Measurements from ENCODE around the gene CLINT1.
"Not testable (repeated sequence)": the region's sequence is repeated elsewhere in the genome, so short reads cannot be mapped to it uniquely, and the experiment has no call there.

CLINT1 gene

DNA sequence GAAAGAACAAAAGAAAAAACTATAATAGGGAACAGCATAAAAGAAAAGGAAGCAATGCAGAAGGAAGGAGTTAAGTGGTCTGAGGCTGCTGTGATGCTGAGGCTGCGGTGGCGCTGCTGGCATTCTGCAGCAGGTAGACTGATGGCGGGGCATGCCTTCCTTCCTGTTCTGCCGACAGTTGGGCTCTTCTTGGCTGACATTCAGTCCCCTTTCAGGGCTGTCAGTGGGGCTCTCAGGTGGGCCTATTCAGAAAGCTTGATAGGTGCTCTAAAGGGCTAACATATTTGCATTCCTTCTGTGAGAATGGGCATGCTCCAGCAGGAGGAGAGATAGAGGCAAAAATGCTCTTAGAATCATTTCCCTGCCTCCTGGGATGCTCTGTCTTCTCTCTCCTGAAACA lies 5.1 kb upstream of the CLINT1 start:
- in situ Hi-C loops (cut with HindIII; ENCODE audit: low sequenced_read_pairs), result no loop called here

GRCh38 chr5:157862183-157862851 lies 3.4 kb upstream of the CLINT1 start:
- H3K4me3 ChIP-seq (ENCODE audit: low read depth, low read length), result no peak overlapping the region
- no peak for DNase-seq (ENCODE audit: low read depth)
- in situ Hi-C loops (cut with HindIII; ENCODE audit: low sequenced_read_pairs), result no loop called here
- TF ChIP-seq, protein P1, sequence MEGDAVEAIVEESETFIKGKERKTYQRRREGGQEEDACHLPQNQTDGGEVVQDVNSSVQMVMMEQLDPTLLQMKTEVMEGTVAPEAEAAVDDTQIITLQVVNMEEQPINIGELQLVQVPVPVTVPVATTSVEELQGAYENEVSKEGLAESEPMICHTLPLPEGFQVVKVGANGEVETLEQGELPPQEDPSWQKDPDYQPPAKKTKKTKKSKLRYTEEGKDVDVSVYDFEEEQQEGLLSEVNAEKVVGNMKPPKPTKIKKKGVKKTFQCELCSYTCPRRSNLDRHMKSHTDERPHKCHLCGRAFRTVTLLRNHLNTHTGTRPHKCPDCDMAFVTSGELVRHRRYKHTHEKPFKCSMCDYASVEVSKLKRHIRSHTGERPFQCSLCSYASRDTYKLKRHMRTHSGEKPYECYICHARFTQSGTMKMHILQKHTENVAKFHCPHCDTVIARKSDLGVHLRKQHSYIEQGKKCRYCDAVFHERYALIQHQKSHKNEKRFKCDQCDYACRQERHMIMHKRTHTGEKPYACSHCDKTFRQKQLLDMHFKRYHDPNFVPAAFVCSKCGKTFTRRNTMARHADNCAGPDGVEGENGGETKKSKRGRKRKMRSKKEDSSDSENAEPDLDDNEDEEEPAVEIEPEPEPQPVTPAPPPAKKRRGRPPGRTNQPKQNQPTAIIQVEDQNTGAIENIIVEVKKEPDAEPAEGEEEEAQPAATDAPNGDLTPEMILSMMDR (IDR thresholded peaks at IDR 0.05; ENCODE audit: low read depth, low read length, missing control alignments), result no peak

More for the DNA sequence above, 5.1 kb upstream of the CLINT1 start:
- TF ChIP-seq, protein P1 (IDR thresholded peaks at IDR 0.05; ENCODE audit: low read depth, low read length, missing control alignments), result no peak
- no peak for DNase-seq (ENCODE audit: low read depth)
- H3K4me3 ChIP-seq (ENCODE audit: low read depth, low read length), result no peak overlapping the region

- TF ChIP-seq, protein P1 (IDR thresholded peaks at IDR 0.05; ENCODE audit: low read depth, low read length, missing control alignments), result no peak
- no peak overlapping the region for H3K4me3 ChIP-seq (ENCODE audit: low read depth, low read length)
- no peak for DNase-seq (ENCODE audit: low read depth)
- in situ Hi-C loops (cut with HindIII; ENCODE audit: low sequenced_read_pairs), result no loop called here
Measured at GRCh38 chr5:157860898-157861890, 2.2 kb upstream of the CLINT1 start.

DNA sequence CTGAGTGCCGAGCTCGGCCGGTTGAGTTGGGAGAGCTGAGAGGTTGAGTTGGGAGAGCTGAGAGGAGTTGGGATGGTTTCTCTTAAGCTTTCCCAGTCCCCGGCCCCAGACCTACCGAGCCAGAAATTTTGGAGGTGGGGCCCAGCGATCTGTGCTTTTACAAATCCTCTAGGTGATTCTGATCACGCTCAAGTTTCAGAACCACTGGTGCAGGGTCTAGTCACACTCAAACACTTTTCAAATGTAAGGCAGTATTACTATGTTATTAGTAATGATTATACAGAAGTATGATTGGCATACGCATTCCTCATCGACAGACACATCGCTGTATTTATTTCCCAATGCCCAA lies 256 bp upstream of the CLINT1 start:
- peak overlapping the region; percentile 97 for H3K4me3 ChIP-seq (ENCODE audit: low read depth, low read length)
- in situ Hi-C loops (cut with HindIII; ENCODE audit: low sequenced_read_pairs), result no loop called here
- TF ChIP-seq, protein P1 (IDR thresholded peaks at IDR 0.05; ENCODE audit: low read depth, low read length, missing control alignments), result no peak
- no peak for DNase-seq (ENCODE audit: low read depth)

GRCh38 chr5:157857816-157858526 lies 974 bp downstream of the CLINT1 start:
- DNase-seq (ENCODE audit: low read depth), result no peak
- H3K4me3 ChIP-seq (ENCODE audit: low read depth, low read length), result peak overlapping the region; percentile 97
- in situ Hi-C loops (cut with HindIII; ENCODE audit: low sequenced_read_pairs), result no loop called here
- TF ChIP-seq, protein P1 (IDR thresholded peaks at IDR 0.05; ENCODE audit: low read depth, low read length, missing control alignments), result no peak

DNA sequence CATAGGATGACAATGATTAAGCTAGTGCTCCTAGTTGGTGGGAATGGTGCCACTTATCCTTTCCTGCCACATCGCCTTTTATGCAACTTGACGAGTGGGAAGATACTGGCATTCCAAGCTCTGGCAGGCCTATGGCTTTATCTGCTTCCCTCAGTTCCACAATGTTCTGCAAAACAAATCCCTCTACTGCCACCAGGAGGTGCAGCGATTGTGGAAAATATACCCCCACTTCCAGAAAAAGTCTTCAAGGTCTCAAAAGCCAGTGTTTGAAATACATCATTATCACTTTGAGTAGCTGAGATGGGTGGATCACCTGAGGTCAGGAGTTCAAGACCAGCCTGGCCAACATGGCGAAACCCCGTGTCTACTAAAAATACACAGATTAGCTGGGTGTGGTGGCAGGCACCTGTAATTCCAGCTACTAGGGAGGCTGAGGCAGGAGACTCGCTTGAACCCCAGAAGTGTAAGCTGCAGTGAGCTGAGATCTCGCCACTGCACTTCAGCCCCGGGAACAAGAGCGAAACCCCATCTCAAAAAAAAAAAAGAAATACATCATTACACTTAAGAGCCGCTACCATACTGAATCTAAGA lies 3.4 kb downstream of the CLINT1 start:
- peak; percentile 45 for DNase-seq (ENCODE audit: low read depth)
- H3K4me3 ChIP-seq (ENCODE audit: low read depth, low read length), result no peak overlapping the region
- TF ChIP-seq, protein P1 (IDR thresholded peaks at IDR 0.05; ENCODE audit: low read depth, low read length, missing control alignments), result peak; percentile 79
- in situ Hi-C loops (cut with HindIII; ENCODE audit: low sequenced_read_pairs), result no loop called here

- in situ Hi-C loops (cut with HindIII; ENCODE audit: low sequenced_read_pairs), result not testable (repeated sequence)
Measured at GRCh38 chr5:157853365-157853764, 5.6 kb downstream of the CLINT1 start.

More at GRCh38 chr5:157853365-157853764, 5.6 kb downstream of the CLINT1 start:
- not testable (repeated sequence) for H3K4me3 ChIP-seq (ENCODE audit: low read depth, low read length); DNase-seq (ENCODE audit: low read depth)

Data from astrocyte of the cerebellum (primary cell).